NT2/D1 (cell line): ENCODE data around the gene INPP4B.

Experiments
- SUZ12 ChIP-seq: IDR thresholded peaks from 2 replicates; pipeline ENCODE4 v1.6.1; 2011; ENCODE audit not compliant: insufficient read length, insufficient read depth; ENCODE audit errors: extremely low read depth
- YY1 ChIP-seq: IDR thresholded peaks from 2 replicates; pipeline ENCODE4 v1.6.1; 2011; ENCODE audit not compliant: insufficient read length, insufficient read depth
- ZNF274 ChIP-seq: IDR thresholded peaks from 2 replicates; pipeline ENCODE4 v1.6.1; 2011; ENCODE audit warnings: mild to moderate bottlenecking, low read depth, low read length

DNA sequence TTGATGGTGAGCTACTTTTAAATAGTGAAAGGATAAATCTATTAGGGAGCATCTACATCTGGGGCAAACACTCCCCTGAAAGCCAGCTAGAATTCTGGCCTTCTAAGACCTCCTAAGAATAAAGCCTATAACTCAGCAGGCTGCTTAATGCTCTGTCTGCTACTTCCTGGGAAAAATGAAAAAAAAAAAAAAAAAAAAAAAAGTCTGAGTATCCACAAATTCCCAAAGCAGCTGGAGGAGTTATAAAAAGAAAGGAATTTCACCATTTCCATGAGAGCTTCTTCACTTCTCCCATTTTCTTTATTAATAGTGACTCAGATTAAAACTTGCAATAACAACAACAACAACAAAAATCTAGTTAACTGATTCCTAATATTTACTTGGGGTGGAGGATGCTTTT lies 511.2 kb downstream of the INPP4B start:
- TF ChIP-seq SUZ12, result no peak
- TF ChIP-seq ZNF274, result no peak
- no peak for TF ChIP-seq YY1
